ENCODE data around the gene STRAP. TPM values are rescaled to one million over a fixed set of nuclear protein-coding genes. Genes with fewer than 3 reads are reported as not detected.

STRAP gene
- total and polyA plus RNA-seq, 2 of the 8 experiments (the other 6 are each of a cell fraction or from before 2014, with no cell fraction given), result 107 to 251 TPM

GRCh38 chr12:15896867-15897266 lies 14.7 kb downstream of the STRAP start:
- no peak overlapping the region for H2BK15ac ChIP-seq (ENCODE audit: low read length)
- POLR2A ChIA-PET (ENCODE audit: partially characterized antibody), result interaction anchor here (0.8 to 3.1 kb wide), 4 partner anchors 9 to 14 kb away, joined by 3 to 19 read pairs (median 4); partner anchors contain the start of genes DERA and STRAP

More at GRCh38 chr12:15896867-15897266, 14.7 kb downstream of the STRAP start:
- Histone ChIP-seq H3K18ac (ENCODE audit: extremely low read depth, low read length) (no peak overlapping the region), H3K4me3 (ENCODE audit: extremely low read depth in 1 of 4, insufficient read depth in 2 of 4, low read depth in 3 of 4, low read length in 4 of 4) (no peak overlapping the region), H2AFZ (ENCODE audit: low read length) (no peak overlapping the region), H2BK12ac (ENCODE audit: low read depth, low read length) (no peak overlapping the region), H3K4me2 (ENCODE audit: insufficient read depth in 1 of 2, low read depth in 2 of 2, low read length in 2 of 2) (no peak overlapping the region), H3K79me2 (ENCODE audit: control insufficient read depth in 1 of 2, insufficient read depth in 2 of 2, low read length in 2 of 2) (peaks cover 0 to 7% of the 10 kb centered on the region in 2 experiments; a peak in 2 of 4 replicates), H2BK5ac (ENCODE audit: low read depth, low read length) (no peak overlapping the region), H3K36me3 (ENCODE audit: control insufficient read depth in 2 of 4, insufficient read depth in 4 of 4, low read length in 3 of 4) (peaks cover 9 to 87% (median 51%) of the 10 kb centered on the region in 4 experiments), H3K4ac (replicated peaks; ENCODE audit: insufficient read length, low read depth, low read length) (no peak overlapping the region), H4K20me1 (replicated peaks in 1 of 2; ENCODE audit: control insufficient read depth in 1 of 2, insufficient read depth in 2 of 2, low read length in 2 of 2) (peaks cover 0 to 3% of the 10 kb centered on the region in 2 experiments), H3K9ac (replicated peaks in 1 of 4; ENCODE audit: extremely low read depth in 1 of 4, low read depth in 3 of 4, low read length in 3 of 4) (no peak overlapping the region), H2BK20ac (ENCODE audit: low read length) (no peak overlapping the region), H3K23ac (ENCODE audit: insufficient read length) (no peak overlapping the region), H3K4me1 (replicated peaks in 1 of 4; ENCODE audit: control insufficient read depth in 3 of 4, insufficient read depth in 4 of 4, low read length in 3 of 4) (no peaks in the 10 kb centered on the region), H2AK5ac (ENCODE audit: low read depth, low read length) (no peak overlapping the region), H3K27ac (ENCODE audit: low read depth, low read length) (no peak overlapping the region), H4K5ac (ENCODE audit: insufficient read length, low read depth, low read length) (no peak overlapping the region), H4K91ac (replicated peaks; ENCODE audit: insufficient read length, low read length) (no peak overlapping the region), H4K8ac (ENCODE audit: extremely low read depth, insufficient read depth, low read length) (no peak overlapping the region), H3K9me3 (ENCODE audit: insufficient read depth in 2 of 2, low read depth in 1 of 2, low read length in 1 of 2) (no peaks in the 10 kb centered on the region), H3K56ac (replicated peaks; ENCODE audit: insufficient read length, low read depth, low read length) (no peak overlapping the region), H3K27me3 (replicated peaks in 1 of 4; ENCODE audit: control insufficient read depth in 3 of 4, extremely low read depth in 1 of 4, insufficient read depth in 3 of 4, low read length in 3 of 4) (no peaks in the 10 kb centered on the region), H3K23me2 (ENCODE audit: low read depth, low read length) (no peaks in the 10 kb centered on the region), H2BK120ac (replicated peaks; ENCODE audit: low read depth, low read length) (no peak overlapping the region), H3K14ac (ENCODE audit: insufficient read length) (no peak overlapping the region), H3K79me1 (ENCODE audit: low read depth, low read length) (no peaks in the 10 kb centered on the region)
- no peak for FAIRE-seq
- no peak for TF ChIP-seq TBP (IDR thresholded peaks at IDR 0.05; ENCODE audit: low read depth, low read length)
- TF ChIP-seq CEBPB (IDR thresholded peaks at IDR 0.05; ENCODE audit: low read depth, low read length), result no peak
- no peak for DNase-seq (ENCODE audit: low read depth in 1 of 2, low spot score in 2 of 2)
- WGBS, 2 experiments (ENCODE audit: extremely low coverage in 1 of 2, insufficient coverage in 1 of 2, insufficient read length in 1 of 2, insufficient replicate concordance in 2 of 2, low coverage in 1 of 2, low lambda C conversion rate in 2 of 2, missing lambda C conversion rate in 1 of 2), result 86% methylated on average over 1 of the region's 1 CpG; no CpG with 5 or more reads in 1 of the 2 experiments
- CTCF ChIA-PET (ENCODE audit: partially characterized antibody), result interaction anchor here (0.8 to 5.1 kb wide), 10 partner anchors 7 to 374 kb away, joined by 3 to 41 read pairs (median 3); partner anchors contain the start of gene DERA

Measured in H1 (cell line).